BLaER1 treated with 17β-estradiol and CSF1 and Interleukin-3, amounts not matched to agents 10 nM and 100 nM (cell line): ENCODE results near the gene HDAC5.

Experiments
- H3K27ac ChIP-seq, 11 experiments: shearing (Covaris generic); formaldehyde crosslinking; 2 replicates each; pipeline ENCODE4 v1.8.1; 2022
- H3K27me3 ChIP-seq, 11 experiments: shearing (Covaris generic); formaldehyde crosslinking; 2 replicates each; pipeline ENCODE4 v1.8.1; 2022
- H3K36me3 ChIP-seq, 11 experiments: shearing (Covaris generic); formaldehyde crosslinking; 2 replicates each; pipeline ENCODE4 v1.8.1; 2022
- H3K4me1 ChIP-seq, 10 experiments: shearing (Covaris generic); formaldehyde crosslinking; 2 replicates each; pipeline ENCODE4 v1.8.1; 2022
- H3K4me2 ChIP-seq, 11 experiments: shearing (Covaris generic); formaldehyde crosslinking; 2 replicates each; pipeline ENCODE4 v1.8.1; 2022
- H3K4me3 ChIP-seq, 10 experiments: shearing (Covaris generic); formaldehyde crosslinking; 2 replicates each; pipeline ENCODE4 v1.8.1; 2022
- H3K9ac ChIP-seq, 11 experiments: shearing (Covaris generic); formaldehyde crosslinking; 2 replicates each; pipeline ENCODE4 v1.8.1; 2022
- H3K9me3 ChIP-seq, 11 experiments: shearing (Covaris generic); formaldehyde crosslinking; replicated peaks in 1 of 11; 2 replicates each; pipeline ENCODE4 v1.8.1; 2022
- H4K20me1 ChIP-seq, 11 experiments: shearing (Covaris generic); formaldehyde crosslinking; 2 replicates each; pipeline ENCODE4 v1.8.1; 2022
- Cebpa-rat ChIP-seq, 11 experiments: shearing (Covaris generic); IDR thresholded peaks; 2 replicates each; pipeline ENCODE4 v1.8.1; 2022

Gene HDAC5

GRCh38 chr17:44033861-44034408, 89.5 kb downstream of the HDAC5 start:
- Histone ChIP-seq H3K4me2 (peak overlapping the region in 9 of 11 experiments; percentile 2 to 62 (median 49); a peak in 14 of 22 replicates), H3K4me3 (no peak overlapping the region), H4K20me1 (peaks cover 0 to 56% (median 37%) of the 10 kb centered on the region in 11 experiments; a peak in 17 of 22 replicates), H3K9ac (no peak overlapping the region), H3K27me3 (no peaks in the 10 kb centered on the region), H3K9me3 (no peaks in the 10 kb centered on the region), H3K36me3 (peaks cover 62 to 88% (median 82%) of the 10 kb centered on the region in 11 experiments), H3K4me1 (peaks cover 6 to 12% (median 9%) of the 10 kb centered on the region in 10 experiments; a peak in 17 of 20 replicates), H3K27ac (no peak overlapping the region; a peak in 1 of 22 replicates)
- TF ChIP-seq Cebpa-rat (IDR thresholded peaks at IDR 0.05), result no peak

- Histone ChIP-seq H3K4me1 (peaks cover 6 to 23% (median 12%) of the 10 kb centered on the region in 10 experiments; a peak in 17 of 20 replicates), H3K4me3 (no peak overlapping the region), H3K4me2 (no peak overlapping the region), H3K9me3 (no peaks in the 10 kb centered on the region), H3K27ac (no peak overlapping the region), H3K27me3 (no peaks in the 10 kb centered on the region), H3K36me3 (peaks cover 36 to 75% (median 66%) of the 10 kb centered on the region in 11 experiments), H4K20me1 (peaks cover 0 to 43% (median 15%) of the 10 kb centered on the region in 11 experiments; a peak in 15 of 22 replicates), H3K9ac (no peak overlapping the region)
- no peak for TF ChIP-seq Cebpa-rat (IDR thresholded peaks at IDR 0.05)
Measured at GRCh38 chr17:44030482-44030881, 93.0 kb downstream of the HDAC5 start.

GRCh38 chr17:44029736-44030135, 93.7 kb downstream of the HDAC5 start:
- H3K4me2 ChIP-seq, result no peak overlapping the region
- H3K4me3 ChIP-seq, result no peak overlapping the region
- peaks cover 0 to 50% (median 22%) of the 10 kb centered on the region in 11 experiments; a peak in 15 of 22 replicates for H4K20me1 ChIP-seq
- H3K27me3 ChIP-seq, result no peaks in the 10 kb centered on the region
- H3K36me3 ChIP-seq, result peaks cover 40 to 82% (median 71%) of the 10 kb centered on the region in 11 experiments
- no peaks in the 10 kb centered on the region for H3K9me3 ChIP-seq
- no peak overlapping the region for H3K9ac ChIP-seq
- H3K27ac ChIP-seq, result no peak overlapping the region
- peaks cover 6 to 30% (median 16%) of the 10 kb centered on the region in 10 experiments; a peak in 17 of 20 replicates for H3K4me1 ChIP-seq
- TF ChIP-seq Cebpa-rat (IDR thresholded peaks at IDR 0.05), result no peak
